ENCODE data around the gene JMJD6. TPM values are rescaled to one million over a fixed set of nuclear protein-coding genes. Genes with fewer than 3 reads are reported as not detected.

The JMJD6 gene
- total and polyA plus RNA-seq, 2 experiments from 2014 or later, result 11.4 to 12.8 TPM

GRCh38 chr17:76753061-76753961 lies 26.9 kb upstream of the JMJD6 start:
- ATAC-seq (no peak), DNase-seq (ENCODE audit: low spot score) (no peak)
- Mint-ChIP-seq H3K27ac (peak overlapping the region; percentile 52; the same call in 1 of the 2 replicates), H3K4me3 (no peak overlapping the region), H3K4me1 (no peaks in the 10 kb centered on the region), H3K9me3 (no peaks in the 10 kb centered on the region; the same call in 2 of the 3 replicates), H3K36me3 (ENCODE audit: low read depth) (peaks cover 26% of the 10 kb centered on the region), H3K27me3 (ENCODE audit: insufficient read depth, low read depth, poor library complexity) (peaks cover 3% of the 10 kb centered on the region)
- no peaks in the 10 kb centered on the region for H3K27me3 ChIP-seq (ENCODE audit: insufficient read depth)
- H3K79me2 ChIP-seq (replicated peaks; ENCODE audit: insufficient read depth), result no peaks in the 10 kb centered on the region
- H3K4me3 ChIP-seq, result no peak overlapping the region
- no peak overlapping the region for H2AFZ ChIP-seq
- H3K9me2 ChIP-seq (ENCODE audit: insufficient read depth), result no peaks in the 10 kb centered on the region
- H3K4me2 ChIP-seq, result no peak overlapping the region
- no peaks in the 10 kb centered on the region for H3F3A ChIP-seq (replicated peaks; ENCODE audit: low read depth)
- no peak overlapping the region for H3K27ac ChIP-seq (ENCODE audit: low read depth)
- TF ChIP-seq ETS1 (IDR thresholded peaks at IDR 0.05), result no peak
- no peak for TF ChIP-seq POLR2AphosphoS5 (IDR thresholded peaks at IDR 0.05; ENCODE audit: low read depth)
- no peak for TF ChIP-seq REST (IDR thresholded peaks at IDR 0.05; ENCODE audit: unreplicated experiment)
- no peak for TF ChIP-seq NANOG (IDR thresholded peaks at IDR 0.05; ENCODE audit: borderline replicate concordance)
- TF ChIP-seq EZH2 (IDR thresholded peaks at IDR 0.05; ENCODE audit: low read depth, unreplicated experiment), result no peak
- TF ChIP-seq ZNF331 (CRISPR knock-in tag; IDR thresholded peaks at IDR 0.05; ENCODE audit: low read depth), result no peak
- no peaks in the 10 kb centered on the region for H3K36me3 ChIP-seq (ENCODE audit: insufficient read depth)
- no peaks in the 10 kb centered on the region for H3K4me1 ChIP-seq (ENCODE audit: insufficient read depth)
- H4K20me1 ChIP-seq (replicated peaks; ENCODE audit: insufficient read depth), result no peaks in the 10 kb centered on the region

- Histone ChIP-seq H4K20me1 (replicated peaks; ENCODE audit: insufficient read depth) (no peaks in the 10 kb centered on the region), H3K4me3 (no peak overlapping the region), H3K4me1 (ENCODE audit: insufficient read depth) (no peaks in the 10 kb centered on the region), H2AFZ (no peak overlapping the region), H3K36me3 (ENCODE audit: insufficient read depth) (no peaks in the 10 kb centered on the region), H3K27me3 (ENCODE audit: insufficient read depth) (no peaks in the 10 kb centered on the region), H3F3A (replicated peaks; ENCODE audit: low read depth) (no peaks in the 10 kb centered on the region), H3K9me2 (ENCODE audit: insufficient read depth) (no peaks in the 10 kb centered on the region), H3K27ac (ENCODE audit: low read depth) (no peak overlapping the region), H3K79me2 (replicated peaks; ENCODE audit: insufficient read depth) (no peaks in the 10 kb centered on the region), H3K4me2 (no peak overlapping the region)
- no peaks in the 10 kb centered on the region; the same call in 2 of the 3 replicates for H3K9me3 Mint-ChIP-seq
- peaks cover 3% of the 10 kb centered on the region for H3K27me3 Mint-ChIP-seq (ENCODE audit: insufficient read depth, low read depth, poor library complexity)
- DNase-seq (ENCODE audit: low spot score), result no peak
- no peaks in the 10 kb centered on the region for H3K4me1 Mint-ChIP-seq
- peaks cover 14% of the 10 kb centered on the region for H3K36me3 Mint-ChIP-seq (ENCODE audit: low read depth)
- no peak overlapping the region for H3K4me3 Mint-ChIP-seq
- no peak for ATAC-seq
- H3K27ac Mint-ChIP-seq, result no peak overlapping the region
- TF ChIP-seq ETS1 (IDR thresholded peaks at IDR 0.05), result no peak
- TF ChIP-seq ZNF462 (CRISPR knock-in tag; IDR thresholded peaks at IDR 0.05), result no peak
- no peak for TF ChIP-seq EZH2 (IDR thresholded peaks at IDR 0.05; ENCODE audit: low read depth, unreplicated experiment)
- no peak for TF ChIP-seq JUNB (IDR thresholded peaks at IDR 0.05; ENCODE audit: unreplicated experiment)
- no peak for TF ChIP-seq ZNF331 (CRISPR knock-in tag; IDR thresholded peaks at IDR 0.05; ENCODE audit: low read depth)
Observed at GRCh38 chr17:76752006-76752405, 25.6 kb upstream of the JMJD6 start.

Data from GM23338 (cell line).